Duodenal mucosa (tissue), 2 donors: ENCODE measurements around the gene PRDM7.
"Not testable (repeated sequence)": the region's sequence is repeated elsewhere in the genome, so short reads cannot be mapped to it uniquely, and the experiment has no call there.

ENCODE experiments used
- H3K27ac ChIP-seq: one replicate; pipeline ENCODE4 v1.7.0; 2013; ENCODE audit warnings: low read depth, low read length
- H3K27me3 ChIP-seq, 2 donors: one replicate each; pipeline ENCODE4 v1.7.0; 2013; ENCODE audit warnings: low read length in 2 of 2, control low read depth in 1 of 2; ENCODE audit not compliant: insufficient read depth in 2 of 2, control insufficient read depth in 1 of 2
- H3K36me3 ChIP-seq, 2 donors: one replicate each; pipeline ENCODE4 v1.7.0; 2013; ENCODE audit warnings: low read length in 2 of 2, control low read depth in 1 of 2; ENCODE audit not compliant: insufficient read depth in 2 of 2, control insufficient read depth in 1 of 2
- H3K4me1 ChIP-seq, 2 donors: one replicate each; pipeline ENCODE4 v1.7.0; 2013; ENCODE audit warnings: low read length in 2 of 2, control low read depth in 1 of 2; ENCODE audit not compliant: insufficient read depth in 2 of 2, control insufficient read depth in 1 of 2
- H3K4me3 ChIP-seq, 2 donors: one replicate each; pipeline ENCODE4 v1.7.0; 2013; ENCODE audit warnings: low read length in 2 of 2, low read depth in 1 of 2
- H3K9ac ChIP-seq, 2 donors: one replicate each; pipeline ENCODE4 v1.7.0; 2013; ENCODE audit warnings: low read length in 2 of 2, low read depth in 1 of 2
- H3K9me3 ChIP-seq, 2 donors: one replicate each; pipeline ENCODE4 v1.7.0; 2013; ENCODE audit warnings: low read length in 2 of 2, control low read depth in 1 of 2; ENCODE audit not compliant: control insufficient read depth in 1 of 2

The PRDM7 gene

GRCh38 chr16:90016339-90016950 lies 60.7 kb downstream of the PRDM7 start:
- Histone ChIP-seq H3K4me3 (no peak overlapping the region), H3K36me3 (no peaks in the 10 kb centered on the region), H3K27me3 (peaks cover 0 to 2% of the 10 kb centered on the region in 2 donors), H3K9ac (no peak overlapping the region), H3K9me3 (no peaks in the 10 kb centered on the region), H3K4me1 (peaks cover 0 to 5% of the 10 kb centered on the region in 2 donors), H3K27ac (no peak overlapping the region)

- H3K9ac ChIP-seq: no peak overlapping the region
- no peak overlapping the region for H3K27ac ChIP-seq
These were observed 61.4 kb downstream of the PRDM7 start for GRCh38 chr16:90015586-90016338.

DNA sequence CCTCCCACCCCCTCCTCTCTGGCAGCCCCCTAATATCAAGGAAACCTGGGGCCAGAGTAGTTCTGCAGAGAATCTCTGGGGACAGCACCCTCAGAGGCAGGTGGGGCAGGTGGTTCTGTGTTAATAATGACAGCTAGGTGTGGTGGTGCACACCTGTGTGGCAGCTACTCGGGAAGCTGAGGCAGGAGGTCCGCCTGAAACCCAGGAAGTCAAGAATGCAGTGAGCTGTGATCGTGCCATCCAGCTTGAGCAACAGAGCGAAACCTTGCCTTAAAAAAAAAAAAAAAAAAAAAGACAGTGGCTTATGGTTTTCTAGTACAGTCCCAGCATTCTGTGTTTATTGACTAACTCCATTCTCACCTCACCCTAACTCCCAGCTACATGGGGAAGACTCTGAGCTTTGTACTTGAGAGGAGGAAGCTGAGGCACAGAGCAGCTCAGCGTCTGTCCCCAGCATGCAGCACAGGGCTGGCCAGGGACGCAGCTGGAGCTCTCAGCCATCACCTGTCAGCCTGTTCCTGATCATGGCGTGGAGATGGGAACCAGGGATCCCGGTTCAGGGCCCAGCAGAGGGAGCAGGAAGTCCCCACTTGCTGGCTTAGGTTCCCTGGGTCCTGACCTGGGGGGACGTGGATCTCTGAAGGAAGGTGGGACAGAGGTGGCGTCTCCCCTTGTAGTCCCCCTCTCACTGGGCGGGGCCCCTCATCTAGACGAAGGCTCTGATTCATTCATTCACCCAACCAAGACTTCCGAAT lies 64.0 kb downstream of the PRDM7 start:
- no peak overlapping the region for H3K9ac ChIP-seq
- peaks cover 0 to 8% of the 10 kb centered on the region in 2 donors for H3K4me1 ChIP-seq
- no peak overlapping the region for H3K27ac ChIP-seq
- no peak overlapping the region for H3K4me3 ChIP-seq
- H3K27me3 ChIP-seq: no peaks in the 10 kb centered on the region
- H3K36me3 ChIP-seq: no peaks in the 10 kb centered on the region
- no peaks in the 10 kb centered on the region for H3K9me3 ChIP-seq

More at GRCh38 chr16:90015586-90016338, 61.4 kb downstream of the PRDM7 start:
- no peak overlapping the region for H3K4me3 ChIP-seq
- H3K4me1 ChIP-seq: peaks cover 0 to 5% of the 10 kb centered on the region in 2 donors
- no peaks in the 10 kb centered on the region for H3K36me3 ChIP-seq
- no peaks in the 10 kb centered on the region for H3K9me3 ChIP-seq
- H3K27me3 ChIP-seq: peaks cover 0 to 2% of the 10 kb centered on the region in 2 donors

- Histone ChIP-seq H3K9me3 (no peaks in the 10 kb centered on the region), H3K4me3 (no peak overlapping the region), H3K9ac (no peak overlapping the region), H3K27me3 (no peaks in the 10 kb centered on the region), H3K4me1 (peaks cover 0 to 8% of the 10 kb centered on the region in 2 donors), H3K27ac (no peak overlapping the region), H3K36me3 (no peaks in the 10 kb centered on the region)
These were observed 65.1 kb downstream of the PRDM7 start for GRCh38 chr16:90011908-90012501.

GRCh38 chr16:90011508-90011819 lies 65.7 kb downstream of the PRDM7 start:
- H3K27me3 ChIP-seq: no peaks in the 10 kb centered on the region
- H3K9ac ChIP-seq: no peak overlapping the region
- peaks cover 0 to 8% of the 10 kb centered on the region in 2 donors for H3K4me1 ChIP-seq

DNA sequence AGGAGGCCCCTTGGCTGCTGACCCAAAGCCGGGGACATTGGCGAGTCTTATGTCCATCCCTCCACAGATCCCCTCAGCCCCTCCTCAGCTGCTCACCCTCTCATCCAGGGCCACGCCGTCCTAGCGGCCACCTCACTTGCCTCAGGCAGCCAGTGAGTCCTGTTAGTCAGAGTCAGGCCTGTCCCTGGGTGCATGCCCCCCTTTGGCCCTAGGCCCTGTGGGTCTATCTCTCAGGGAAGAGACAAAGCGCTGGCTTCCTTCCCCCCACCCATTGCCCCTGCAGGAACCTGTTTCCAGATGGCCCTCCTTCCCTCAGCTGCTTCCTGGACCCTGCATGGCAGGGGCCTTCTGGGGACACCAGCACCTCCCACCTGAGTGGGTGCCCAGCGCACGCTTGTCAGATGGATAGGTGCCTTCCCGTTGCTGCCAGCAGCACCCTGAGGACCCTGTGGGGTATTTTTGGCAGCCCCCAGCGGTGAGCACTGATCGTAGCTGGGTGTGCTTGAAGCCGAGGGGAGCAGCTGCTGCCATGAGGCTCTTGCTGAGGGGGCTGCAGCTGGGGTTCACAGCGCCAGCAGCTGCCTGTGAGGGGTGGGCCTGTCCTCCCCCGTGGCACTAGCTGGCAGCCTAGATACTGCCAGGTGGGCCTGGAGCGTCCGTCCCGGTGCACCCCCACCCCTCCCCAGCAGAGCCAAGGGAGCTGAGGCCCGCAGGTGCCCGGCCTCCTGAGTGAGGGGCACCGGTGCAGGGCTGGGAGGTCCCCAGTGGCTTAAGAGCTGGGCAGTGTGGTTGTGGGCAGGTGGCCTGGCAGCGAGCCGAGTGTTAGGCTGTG lies 66.2 kb downstream of the PRDM7 start:
- no peaks in the 10 kb centered on the region for H3K27me3 ChIP-seq

More at GRCh38 chr16:90011508-90011819, 65.7 kb downstream of the PRDM7 start:
- H3K27ac ChIP-seq: no peak overlapping the region
- H3K4me3 ChIP-seq: no peak overlapping the region
- H3K36me3 ChIP-seq: no peaks in the 10 kb centered on the region
- no peaks in the 10 kb centered on the region for H3K9me3 ChIP-seq

GRCh38 chr16:90009172-90009899 lies 67.8 kb downstream of the PRDM7 start:
- Histone ChIP-seq H3K36me3 (no peaks in the 10 kb centered on the region), H3K27me3 (no peaks in the 10 kb centered on the region), H3K9me3 (no peaks in the 10 kb centered on the region), H3K9ac (no peak overlapping the region), H3K4me3 (peak overlapping the region in 1 of 2 donors; percentile 23), H3K27ac (no peak overlapping the region), H3K4me1 (peaks cover 0 to 8% of the 10 kb centered on the region in 2 donors)

More for the DNA sequence above, 66.2 kb downstream of the PRDM7 start:
- H3K4me3 ChIP-seq: no peak overlapping the region
- H3K27ac ChIP-seq: no peak overlapping the region
- H3K4me1 ChIP-seq: peaks cover 0 to 8% of the 10 kb centered on the region in 2 donors
- no peaks in the 10 kb centered on the region for H3K9me3 ChIP-seq
- no peaks in the 10 kb centered on the region for H3K36me3 ChIP-seq
- H3K9ac ChIP-seq: no peak overlapping the region

DNA sequence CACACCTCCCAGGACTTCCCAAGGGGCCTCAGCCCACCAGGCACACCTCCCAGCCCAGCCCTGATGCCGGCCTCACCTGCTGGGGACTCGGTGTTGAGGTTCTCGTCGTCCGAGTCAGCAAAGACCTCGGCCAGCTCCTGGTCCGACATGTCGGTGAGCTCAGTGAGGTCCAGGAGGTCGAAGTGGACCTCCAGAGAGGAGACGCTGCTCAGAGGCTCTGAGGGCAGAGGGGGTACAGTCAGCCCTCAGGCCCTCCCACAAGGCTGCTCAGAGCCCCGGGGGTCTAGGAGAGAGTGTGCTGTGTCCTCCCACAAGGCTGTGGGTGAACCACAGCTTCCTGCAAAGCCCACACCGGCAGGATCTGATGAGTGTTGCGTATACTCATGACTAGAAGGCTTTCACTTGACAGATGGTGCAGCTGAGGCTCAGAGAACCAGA lies 68.4 kb downstream of the PRDM7 start:
- no peaks in the 10 kb centered on the region for H3K9me3 ChIP-seq
- H3K27me3 ChIP-seq: no peaks in the 10 kb centered on the region
- H3K9ac ChIP-seq: no peak overlapping the region
- no peak overlapping the region for H3K27ac ChIP-seq
- no peaks in the 10 kb centered on the region for H3K36me3 ChIP-seq
- H3K4me1 ChIP-seq: peaks cover 0 to 8% of the 10 kb centered on the region in 2 donors
- H3K4me3 ChIP-seq: peak overlapping the region in 1 of 2 donors; percentile 23

- not testable (repeated sequence) for H3K9ac ChIP-seq, H3K4me3 ChIP-seq, H3K4me1 ChIP-seq, H3K27ac ChIP-seq, H3K9me3 ChIP-seq, H3K27me3 ChIP-seq, H3K36me3 ChIP-seq
These were observed 69.4 kb downstream of the PRDM7 start for GRCh38 chr16:90007635-90008234.
